ENCODE results near the gene CATSPER4.

CATSPER4 gene

GRCh38 chr1:26190373-26190987 lies at the start of gene CATSPER4:
CATSPER4 (plus strand) TSS chr1:26190602; CDS start chr1:26190628, 26 bp downstream.
- DNase-seq (ENCODE audit: low read depth in 2 of 2) = no peak

- no peak for DNase-seq (ENCODE audit: low read depth in 2 of 2)
Measured at GRCh38 chr1:26142159-26142558, 48.2 kb upstream of the CATSPER4 start.

- peak; percentile 33 to 68 for DNase-seq (ENCODE audit: low read depth in 2 of 2)
Measured at GRCh38 chr1:26145041-26145959, 45.1 kb upstream of the CATSPER4 start.

- no peak for DNase-seq (ENCODE audit: low read depth in 2 of 2)
Measured at GRCh38 chr1:26145960-26146294, 44.5 kb upstream of the CATSPER4 start.

- DNase-seq (ENCODE audit: low read depth in 2 of 2) = no peak
Measured at GRCh38 chr1:26148887-26149286, 41.5 kb upstream of the CATSPER4 start.

- no peak for DNase-seq (ENCODE audit: low read depth in 2 of 2)
Measured at GRCh38 chr1:26153966-26154532, 36.4 kb upstream of the CATSPER4 start.

- no peak for DNase-seq (ENCODE audit: low read depth in 2 of 2)
Measured at GRCh38 chr1:26154750-26155149, 35.7 kb upstream of the CATSPER4 start.

GRCh38 chr1:26155370-26156284 lies 34.8 kb upstream of the CATSPER4 start:
- no peak for DNase-seq (ENCODE audit: low read depth in 2 of 2)

GRCh38 chr1:26156285-26157038 lies 33.9 kb upstream of the CATSPER4 start:
- no peak for DNase-seq (ENCODE audit: low read depth in 2 of 2)

GRCh38 chr1:26158271-26158907 lies 32.0 kb upstream of the CATSPER4 start:
- no peak for DNase-seq (ENCODE audit: low read depth in 2 of 2)

- no peak for DNase-seq (ENCODE audit: low read depth in 2 of 2)
Measured at GRCh38 chr1:26158908-26159742, 31.3 kb upstream of the CATSPER4 start, which contains the start of gene FAM110D. FAM110D (plus strand) TSS chr1:26159079; CDS start chr1:26161292, 2,213 bp downstream.

- DNase-seq (ENCODE audit: low read depth in 2 of 2) = no peak
Measured at GRCh38 chr1:26159743-26160039, 30.7 kb upstream of the CATSPER4 start.

GRCh38 chr1:26160527-26161414 lies 29.6 kb upstream of the CATSPER4 start:
- no peak for DNase-seq (ENCODE audit: low read depth in 2 of 2)

- DNase-seq (ENCODE audit: low read depth in 2 of 2) = peak in 1 of 2 experiments; percentile 19
Measured at GRCh38 chr1:26161415-26162219, 28.8 kb upstream of the CATSPER4 start.

GRCh38 chr1:26162220-26162709 lies 28.1 kb upstream of the CATSPER4 start:
- no peak for DNase-seq (ENCODE audit: low read depth in 2 of 2)

GRCh38 chr1:26163684-26164035 lies 26.7 kb upstream of the CATSPER4 start:
- no peak for DNase-seq (ENCODE audit: low read depth in 2 of 2)

- DNase-seq (ENCODE audit: low read depth in 2 of 2) = peak; percentile 20 to 37
Measured at GRCh38 chr1:26164036-26164860, 26.2 kb upstream of the CATSPER4 start.
